ENCODE measurements around the gene SPDYE4.

Gene SPDYE4

DNA sequence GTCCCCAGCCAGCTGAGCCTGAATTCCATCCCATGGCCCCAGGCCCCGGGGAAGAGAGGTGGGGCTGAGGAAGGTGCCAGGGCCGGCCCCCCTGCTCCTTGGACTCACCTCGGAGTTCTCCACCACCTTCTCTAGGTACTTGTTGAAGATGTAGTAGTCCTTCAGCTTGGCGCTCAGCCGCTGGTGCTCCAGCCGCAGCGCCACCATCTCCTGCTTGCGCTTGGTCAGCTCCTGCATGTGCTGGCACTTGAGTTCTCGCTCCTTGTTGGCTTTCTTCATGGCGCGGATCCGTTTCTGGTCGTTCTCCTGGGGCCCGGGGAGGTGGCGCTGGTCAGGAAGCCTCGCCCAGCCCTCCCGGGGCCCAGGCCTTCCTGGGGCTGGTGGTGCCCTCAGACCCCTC lies 17.0 kb downstream of the SPDYE4 start:
- DNase-seq (ENCODE audit: low read depth), result no peak

DNA sequence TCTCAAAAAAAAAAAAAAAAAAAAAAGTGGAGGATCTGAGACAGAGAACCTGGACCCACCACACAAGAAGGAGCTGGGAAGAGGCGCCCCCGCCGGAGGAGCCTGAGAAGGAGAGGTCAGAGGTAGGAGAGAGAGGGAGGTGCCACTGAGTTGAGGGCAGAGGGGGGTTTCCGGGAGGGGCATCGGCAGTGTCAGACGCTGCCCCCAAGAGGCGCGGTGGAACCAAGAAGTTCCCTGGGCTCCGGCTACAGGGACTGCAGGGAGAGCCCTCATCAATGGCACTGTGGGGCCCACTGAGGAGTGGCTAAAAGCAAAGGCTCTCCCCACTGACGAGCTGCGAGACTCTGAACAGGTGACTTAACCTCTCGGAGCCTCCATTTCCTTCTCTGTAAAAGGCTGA lies 17.9 kb downstream of the SPDYE4 start:
- DNase-seq (ENCODE audit: low read depth), result peak; percentile 34

GRCh38 chr17:8739097-8739496 lies 19.2 kb downstream of the SPDYE4 start:
- no peak for DNase-seq (ENCODE audit: low read depth)

- DNase-seq (ENCODE audit: low read depth), result no peak
Observed at GRCh38 chr17:8736796-8737195, 21.6 kb downstream of the SPDYE4 start.

GRCh38 chr17:8736362-8736761 lies 22.0 kb downstream of the SPDYE4 start:
- DNase-seq (ENCODE audit: low read depth), result no peak

GRCh38 chr17:8735336-8735939 lies 22.9 kb downstream of the SPDYE4 start:
- DNase-seq (ENCODE audit: low read depth), result no peak

- DNase-seq (ENCODE audit: low read depth), result no peak
Observed at GRCh38 chr17:8734876-8735275, 23.5 kb downstream of the SPDYE4 start.

DNA sequence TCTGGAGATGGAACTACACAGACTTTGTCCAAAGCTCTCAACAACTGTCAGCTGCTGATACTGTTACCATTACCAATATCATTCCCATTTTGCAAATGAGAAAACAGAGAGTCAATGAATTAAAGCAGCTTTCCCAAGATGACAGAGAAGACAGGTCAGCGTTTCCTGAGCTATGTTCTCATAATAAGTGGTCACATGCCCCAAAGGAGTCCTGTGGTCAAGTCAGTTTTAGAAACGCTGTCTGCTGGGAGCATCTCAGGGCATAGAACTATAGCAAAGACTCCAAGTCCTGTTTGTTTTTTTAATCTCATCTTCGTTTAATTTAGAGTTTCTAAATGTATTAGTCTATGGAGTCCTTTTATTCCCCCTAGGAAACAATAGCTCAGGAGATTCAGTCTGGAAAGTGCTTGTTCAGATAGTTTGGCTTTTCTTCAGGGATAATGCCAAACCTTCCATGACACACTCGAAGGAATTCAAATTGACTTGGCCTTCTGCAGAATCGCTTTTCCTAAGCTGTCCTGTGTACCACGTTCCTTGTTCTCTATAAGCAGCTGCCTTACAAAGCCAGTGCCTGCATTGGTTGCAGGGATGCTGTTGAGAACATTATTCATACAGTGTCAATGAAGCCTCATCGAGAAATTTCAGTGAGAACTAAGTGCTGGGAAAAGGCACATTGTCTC lies 25.8 kb downstream of the SPDYE4 start:
- DNase-seq (ENCODE audit: low read depth), result no peak

DNA sequence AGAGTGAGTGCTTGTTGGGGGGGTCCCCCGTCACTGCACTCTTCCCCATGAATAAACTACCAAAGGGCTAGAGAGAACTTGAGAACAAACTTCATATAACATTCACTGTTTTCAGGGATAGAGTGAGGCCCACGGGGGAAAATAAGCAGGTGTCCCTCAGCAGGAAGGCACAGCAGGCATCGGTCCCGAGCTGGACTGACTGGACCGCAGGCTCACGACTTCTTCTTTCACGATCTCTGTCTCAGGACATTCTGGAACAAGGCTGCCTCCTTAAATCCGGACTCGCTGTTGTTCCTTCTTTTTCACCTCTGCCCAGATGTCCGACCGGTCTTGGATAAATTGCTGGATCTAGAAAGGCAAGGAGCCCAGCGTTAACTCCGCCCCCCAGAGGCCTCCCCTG lies 28.5 kb downstream of the SPDYE4 start:
- DNase-seq (ENCODE audit: low read depth), result no peak

DNA sequence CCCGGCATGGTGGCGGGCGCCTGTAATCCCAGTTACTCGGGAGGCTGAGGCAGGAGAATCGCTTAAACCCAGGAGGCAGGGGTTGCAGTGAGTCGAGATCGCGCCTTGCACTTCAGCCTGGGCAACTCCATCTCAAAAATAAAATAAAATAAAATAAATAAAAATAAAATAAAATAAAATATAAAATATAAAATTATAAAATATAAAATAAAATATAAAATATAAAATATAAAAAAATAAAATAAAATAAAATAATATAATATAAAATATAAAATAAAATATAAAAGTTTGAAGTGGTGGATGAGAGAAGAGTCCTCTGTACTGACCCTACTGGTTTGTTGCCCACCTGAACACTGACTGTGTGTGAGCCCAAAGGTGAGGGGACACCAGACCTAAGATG lies 28.9 kb downstream of the SPDYE4 start:
- no peak for DNase-seq (ENCODE audit: low read depth)

- no peak for DNase-seq (ENCODE audit: low read depth)
Observed at GRCh38 chr17:8728971-8729370, 29.4 kb downstream of the SPDYE4 start.

DNA sequence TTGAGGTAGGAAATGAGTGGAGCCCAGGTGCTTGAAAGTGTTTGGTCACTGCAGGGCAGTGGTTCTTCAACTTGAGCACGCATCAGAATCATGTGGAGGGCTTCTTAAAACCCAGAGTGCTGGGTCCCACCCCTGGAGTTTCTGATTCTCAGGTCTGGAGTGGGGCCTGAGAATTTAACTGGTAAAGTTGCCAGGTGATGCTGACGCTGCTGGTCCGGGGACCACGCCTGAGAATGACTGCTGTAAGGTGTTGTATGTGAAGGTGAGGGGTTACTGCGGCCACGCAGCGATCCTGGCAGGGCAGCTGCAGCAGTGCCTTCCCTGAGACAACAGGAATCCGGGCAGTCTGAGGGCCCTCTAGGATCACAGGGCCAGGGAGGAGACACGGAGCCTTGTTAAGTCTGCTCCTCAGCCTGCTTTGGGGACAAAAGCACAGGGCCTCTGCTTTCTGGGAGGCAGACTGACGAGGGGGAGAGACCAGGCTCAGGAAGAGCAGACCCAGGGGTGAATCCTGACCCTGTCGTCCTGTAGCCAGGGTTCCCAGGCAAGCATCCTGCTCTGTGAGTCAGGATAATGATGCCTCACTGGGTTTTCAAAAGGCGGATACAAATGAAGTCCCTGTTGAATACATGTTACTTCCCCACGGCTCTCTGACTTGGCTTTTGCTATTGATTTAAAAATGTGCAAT lies 30.0 kb downstream of the SPDYE4 start:
- no peak for DNase-seq (ENCODE audit: low read depth)

DNA sequence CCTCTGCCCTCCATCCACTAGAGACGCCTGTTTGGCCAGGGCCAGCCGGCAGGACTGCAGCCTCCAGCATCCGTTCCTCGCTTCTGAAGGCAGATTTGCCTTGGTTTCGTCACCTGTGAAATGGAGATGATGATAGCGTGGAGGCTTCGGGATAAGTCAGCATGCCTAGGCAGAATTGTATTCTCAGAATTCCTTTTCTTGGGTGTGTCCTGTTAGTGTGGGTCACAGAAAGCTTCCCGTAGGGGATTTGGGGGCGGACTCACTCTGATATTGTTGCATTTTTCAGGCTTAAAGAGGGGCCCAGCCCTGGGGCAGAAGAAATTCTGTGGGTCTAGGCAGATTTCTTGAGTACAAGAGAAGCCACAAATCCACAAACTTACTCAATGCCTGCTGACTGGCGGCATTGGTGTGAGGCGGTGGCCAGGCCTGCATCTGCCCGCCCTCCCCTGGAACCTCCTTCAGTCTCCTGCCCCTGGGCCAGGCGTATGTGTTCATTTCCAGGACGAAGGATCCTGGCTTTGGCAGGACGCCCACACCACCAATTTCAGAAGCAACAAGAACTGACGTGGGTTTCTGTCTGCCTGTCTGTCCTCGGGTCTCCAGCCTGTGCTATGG lies 31.3 kb downstream of the SPDYE4 start:
- no peak for DNase-seq (ENCODE audit: low read depth)

- no peak for DNase-seq (ENCODE audit: low read depth)
Observed at GRCh38 chr17:8725881-8726876, 32.2 kb downstream of the SPDYE4 start.

DNA sequence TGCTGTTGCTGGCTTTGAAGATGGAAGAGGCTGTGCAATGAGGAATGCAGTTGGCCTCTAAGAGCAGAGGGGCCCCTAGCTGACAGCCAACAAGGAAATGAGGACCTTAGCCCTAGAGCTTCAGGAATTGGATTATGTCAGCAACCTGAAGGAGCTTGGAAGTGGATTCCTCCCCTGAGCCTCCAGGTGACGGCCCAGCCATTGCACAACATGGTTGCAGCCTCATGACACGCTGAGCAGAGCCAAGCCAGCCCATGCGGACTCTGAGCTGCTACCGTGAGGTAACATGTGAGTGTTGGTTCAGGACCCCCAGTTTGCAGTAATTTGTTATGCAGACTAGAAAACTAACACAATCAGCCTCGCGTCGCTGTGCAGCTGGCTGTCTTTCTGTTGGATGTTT lies 33.9 kb downstream of the SPDYE4 start:
- DNase-seq (ENCODE audit: low read depth), result no peak

- DNase-seq (ENCODE audit: low read depth), result no peak
Observed at GRCh38 chr17:8720596-8720995, 37.8 kb downstream of the SPDYE4 start.

GRCh38 chr17:8719291-8720246 lies 38.8 kb downstream of the SPDYE4 start:
- no peak for DNase-seq (ENCODE audit: low read depth)

DNA sequence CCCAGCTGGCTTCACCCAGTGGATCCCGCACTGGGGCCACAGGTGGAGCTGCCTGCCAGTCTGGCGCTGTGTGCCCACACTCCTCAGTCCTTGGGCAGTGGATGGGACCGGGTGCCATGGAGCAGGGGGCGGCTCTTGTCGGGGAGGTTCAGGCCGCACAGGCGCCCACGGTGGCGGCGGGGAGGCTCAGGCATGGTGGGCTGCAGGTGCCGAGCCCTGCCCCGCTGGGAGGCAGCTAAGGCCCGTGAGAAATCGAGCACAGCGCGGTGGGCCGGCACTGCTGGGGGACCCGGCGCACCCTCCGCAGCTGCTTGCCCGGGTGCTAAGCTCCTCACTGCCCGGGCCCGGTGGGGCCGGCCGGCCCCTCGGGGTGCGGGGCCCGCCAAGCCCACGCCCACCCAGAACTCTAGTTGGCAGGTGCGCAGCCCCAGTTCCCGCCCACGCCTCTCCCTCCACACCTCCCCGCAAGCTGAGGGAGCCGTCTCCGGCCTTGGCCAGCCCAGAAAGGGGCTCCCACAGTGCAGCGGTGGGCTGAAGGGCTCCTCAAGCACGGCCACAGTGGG lies 40.3 kb downstream of the SPDYE4 start:
- DNase-seq (ENCODE audit: low read depth), result no peak

GRCh38 chr17:8713878-8714277 lies 44.5 kb downstream of the SPDYE4 start:
- no peak for DNase-seq (ENCODE audit: low read depth)

DNA sequence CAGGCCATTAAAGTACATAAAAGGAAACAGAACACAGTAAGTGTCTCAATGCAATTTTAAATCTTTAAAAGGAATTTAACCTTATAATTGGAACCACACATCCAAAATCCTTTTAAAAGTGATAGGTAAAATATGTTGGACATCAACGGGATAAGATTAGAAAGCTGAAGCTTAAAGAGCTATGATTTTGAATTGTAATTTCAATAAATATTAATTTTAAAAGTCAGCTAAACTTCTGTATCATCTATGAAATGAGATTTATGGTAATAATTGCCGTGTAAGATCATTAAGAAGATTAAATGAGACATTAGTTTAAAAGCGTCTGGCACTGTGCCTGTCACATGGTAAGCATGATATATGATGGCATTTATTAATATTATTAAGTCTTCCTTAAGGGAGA lies 45.0 kb downstream of the SPDYE4 start:
- no peak for DNase-seq (ENCODE audit: low read depth)
